ENCODE results near the gene ANKRD28.
"Not testable (repeated sequence)": the region's sequence is repeated elsewhere in the genome, so short reads cannot be mapped to it uniquely, and the experiment has no call there.

The ANKRD28 gene

GRCh38 chr3:15797642-15798303 lies at the start of gene ANKRD28:
TSS of gene ANKRD28 (minus strand) at chr3:15797979. CDS start at chr3:15796521, 1,458 bp downstream.
- DNase-seq (ENCODE audit: low read depth in 2 of 3, low spot score in 2 of 3), result no peak

GRCh38 chr3:15847239-15847638 lies 49.5 kb upstream of the ANKRD28 start:
- no peak for DNase-seq (ENCODE audit: low read depth in 2 of 3, low spot score in 2 of 3)

GRCh38 chr3:15846606-15847005 lies 48.8 kb upstream of the ANKRD28 start:
- no peak for DNase-seq (ENCODE audit: low read depth in 2 of 3, low spot score in 2 of 3)

GRCh38 chr3:15845475-15845874 lies 47.7 kb upstream of the ANKRD28 start:
- no peak for DNase-seq (ENCODE audit: low read depth in 2 of 3, low spot score in 2 of 3)

- DNase-seq (ENCODE audit: low read depth in 2 of 3, low spot score in 2 of 3), result no peak
These were observed 47.1 kb upstream of the ANKRD28 start for GRCh38 chr3:15844889-15845288.

- not testable (repeated sequence) for DNase-seq (ENCODE audit: low read depth in 2 of 3, low spot score in 2 of 3)
These were observed 43.6 kb upstream of the ANKRD28 start for GRCh38 chr3:15841091-15841973.

- DNase-seq (ENCODE audit: low read depth in 2 of 3, low spot score in 2 of 3), result no peak
These were observed 41.8 kb upstream of the ANKRD28 start for GRCh38 chr3:15839568-15839967.

- DNase-seq (ENCODE audit: low read depth in 2 of 3, low spot score in 2 of 3), result no peak
These were observed 34.1 kb upstream of the ANKRD28 start for GRCh38 chr3:15831927-15832326.

- DNase-seq (ENCODE audit: low read depth in 2 of 3, low spot score in 2 of 3), result no peak
These were observed 27.2 kb upstream of the ANKRD28 start for GRCh38 chr3:15825016-15825415.

GRCh38 chr3:15823092-15823491 lies 25.3 kb upstream of the ANKRD28 start:
- no peak for DNase-seq (ENCODE audit: low read depth in 2 of 3, low spot score in 2 of 3)

GRCh38 chr3:15822281-15822680 lies 24.5 kb upstream of the ANKRD28 start:
- DNase-seq (ENCODE audit: low read depth in 2 of 3, low spot score in 2 of 3), result no peak

GRCh38 chr3:15820911-15821310 lies 23.1 kb upstream of the ANKRD28 start:
- DNase-seq (ENCODE audit: low read depth in 2 of 3, low spot score in 2 of 3), result no peak

GRCh38 chr3:15819576-15819975 lies 21.8 kb upstream of the ANKRD28 start:
- DNase-seq (ENCODE audit: low read depth in 2 of 3, low spot score in 2 of 3), result no peak

- no peak for DNase-seq (ENCODE audit: low read depth in 2 of 3, low spot score in 2 of 3)
These were observed 21.3 kb upstream of the ANKRD28 start for GRCh38 chr3:15819043-15819442.

- no peak for DNase-seq (ENCODE audit: low read depth in 2 of 3, low spot score in 2 of 3)
These were observed 17.9 kb upstream of the ANKRD28 start for GRCh38 chr3:15815696-15816095.

GRCh38 chr3:15813079-15813478 lies 15.3 kb upstream of the ANKRD28 start:
- DNase-seq (ENCODE audit: low read depth in 2 of 3, low spot score in 2 of 3), result not testable (repeated sequence)

- DNase-seq (ENCODE audit: low read depth in 2 of 3, low spot score in 2 of 3), result no peak
These were observed 14.4 kb upstream of the ANKRD28 start for GRCh38 chr3:15812183-15812582.

- DNase-seq (ENCODE audit: low read depth in 2 of 3, low spot score in 2 of 3), result no peak
These were observed 12.9 kb upstream of the ANKRD28 start for GRCh38 chr3:15810702-15811101.

GRCh38 chr3:15809313-15809712 lies 11.5 kb upstream of the ANKRD28 start:
- no peak for DNase-seq (ENCODE audit: low read depth in 2 of 3, low spot score in 2 of 3)

- no peak for DNase-seq (ENCODE audit: low read depth in 2 of 3, low spot score in 2 of 3)
These were observed 11.0 kb upstream of the ANKRD28 start for GRCh38 chr3:15808679-15809310.

- DNase-seq (ENCODE audit: low read depth in 2 of 3, low spot score in 2 of 3), result no peak
These were observed 8.0 kb upstream of the ANKRD28 start for GRCh38 chr3:15805756-15806266.
